HG02973 (cell line): Measurements from ENCODE around the gene DCDC2C.
"Not testable (repeated sequence)": the region's sequence is repeated elsewhere in the genome, so short reads cannot be mapped to it uniquely, and the experiment has no call there.

Experiments used
- ATAC-seq: cut with Tn5 transposase; IDR thresholded peaks from one replicate; pipeline ENCODE4 v1.9.1; 2021; ENCODE audit warnings: moderate library complexity; ENCODE audit not compliant: unreplicated experiment

Gene DCDC2C

DNA sequence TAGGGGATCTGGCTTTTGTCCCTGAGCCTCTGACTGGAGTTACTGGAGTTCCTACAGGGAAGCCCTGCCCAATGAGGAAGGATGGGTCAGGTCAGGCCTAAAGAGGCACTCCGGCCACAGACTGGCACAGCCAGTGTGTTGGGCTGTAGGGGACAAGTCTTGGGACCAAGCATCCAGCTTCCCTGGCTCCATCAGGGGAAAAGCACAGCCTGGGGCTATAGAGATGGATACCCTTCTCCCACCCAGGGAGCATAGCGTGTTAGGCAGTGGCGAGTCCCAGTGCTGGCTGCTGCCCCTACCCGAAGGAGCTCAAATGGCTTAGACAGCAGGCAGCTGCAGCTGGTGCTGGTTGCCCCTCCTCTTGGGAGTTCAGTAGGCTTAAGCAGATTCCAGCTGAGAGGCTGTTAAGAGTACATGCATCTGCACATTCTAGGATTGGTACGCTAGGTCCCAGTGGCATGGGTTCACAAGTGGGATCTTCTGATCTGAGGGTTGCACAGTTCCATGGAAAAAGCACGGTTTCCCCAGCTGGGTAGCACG is 111.4 kb downstream of the DCDC2C start:
- no peak for ATAC-seq

DNA sequence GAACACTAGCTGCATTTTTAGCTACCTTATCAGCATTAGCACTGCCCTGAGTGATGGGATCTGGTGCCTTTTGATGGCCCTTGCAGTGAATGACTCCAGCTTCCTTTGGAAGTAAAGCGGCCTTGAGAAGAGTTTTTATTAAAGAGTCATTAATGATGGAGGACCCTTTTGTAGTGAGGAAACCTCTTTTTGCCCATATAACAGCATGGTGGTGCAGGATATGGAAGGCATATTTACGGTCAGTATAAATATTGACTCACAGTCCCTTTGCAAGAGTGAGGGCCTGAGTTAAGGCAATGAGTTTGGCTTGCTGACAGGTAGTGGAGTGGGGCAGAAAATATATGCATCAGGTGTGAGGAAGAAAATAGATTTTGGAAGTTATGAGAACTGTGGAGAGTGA is 113.8 kb downstream of the DCDC2C start:
- not testable (repeated sequence) for ATAC-seq

DNA sequence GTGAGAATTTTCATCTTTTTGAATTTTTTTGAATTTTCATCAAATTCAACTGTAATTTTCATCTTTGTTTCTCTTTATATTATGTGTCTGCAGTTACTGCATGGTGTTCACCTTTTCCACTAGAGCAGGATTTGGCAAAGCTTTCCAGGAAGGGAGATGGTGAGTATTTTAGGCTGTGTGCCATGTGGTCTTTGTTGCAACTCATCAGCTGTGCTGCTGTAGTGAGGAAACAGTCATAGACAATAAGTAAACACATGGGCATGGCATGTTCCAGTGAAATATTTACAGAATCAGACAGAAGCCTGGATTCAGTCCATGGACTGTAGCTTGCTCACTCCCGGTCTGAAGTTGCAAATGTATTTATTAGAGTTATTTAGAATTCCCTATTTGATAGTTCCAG is 120.4 kb downstream of the DCDC2C start:
- no peak for ATAC-seq

DNA sequence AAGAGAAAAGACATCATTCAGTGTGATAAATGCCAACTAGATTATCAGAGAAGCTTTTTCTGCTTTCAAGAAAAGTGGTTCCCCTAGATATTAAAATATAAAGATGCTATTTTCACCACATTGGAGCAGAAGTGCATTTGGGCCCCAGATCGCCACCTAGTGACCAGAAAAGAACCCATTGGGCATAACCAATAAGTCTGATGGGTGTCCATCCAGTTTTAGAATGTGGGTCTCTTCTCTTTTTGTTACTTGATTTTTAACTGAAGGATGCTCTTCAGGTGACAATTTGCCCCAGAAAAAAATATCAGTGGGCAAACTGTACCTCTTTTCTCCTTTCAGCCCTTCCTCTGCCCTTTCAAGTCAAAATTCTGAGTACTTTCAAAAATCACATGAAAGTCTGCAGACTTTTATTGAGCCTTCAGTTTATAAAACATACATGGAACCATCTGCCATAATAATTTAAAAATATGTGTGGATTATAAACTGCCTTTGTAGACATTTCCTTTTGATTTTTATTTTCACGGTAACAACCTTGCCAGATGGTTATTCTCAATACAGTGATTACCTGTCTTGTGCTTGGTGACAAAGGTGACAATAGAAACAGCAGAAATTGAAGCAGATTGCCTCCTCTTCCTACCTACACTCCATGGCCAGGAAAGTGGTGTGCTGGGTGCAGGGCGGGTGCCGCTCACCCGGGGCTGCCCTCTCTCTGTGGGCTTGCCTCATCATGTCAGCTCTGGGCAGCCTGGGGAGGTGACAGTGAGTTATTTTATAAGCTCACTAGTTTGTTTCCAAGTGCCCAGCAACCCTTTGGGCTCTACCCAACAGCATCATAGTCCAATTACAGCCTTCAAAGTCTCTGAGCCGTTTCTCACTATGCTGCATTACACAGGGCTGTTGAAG is 124.5 kb downstream of the DCDC2C start:
- no peak for ATAC-seq

DNA sequence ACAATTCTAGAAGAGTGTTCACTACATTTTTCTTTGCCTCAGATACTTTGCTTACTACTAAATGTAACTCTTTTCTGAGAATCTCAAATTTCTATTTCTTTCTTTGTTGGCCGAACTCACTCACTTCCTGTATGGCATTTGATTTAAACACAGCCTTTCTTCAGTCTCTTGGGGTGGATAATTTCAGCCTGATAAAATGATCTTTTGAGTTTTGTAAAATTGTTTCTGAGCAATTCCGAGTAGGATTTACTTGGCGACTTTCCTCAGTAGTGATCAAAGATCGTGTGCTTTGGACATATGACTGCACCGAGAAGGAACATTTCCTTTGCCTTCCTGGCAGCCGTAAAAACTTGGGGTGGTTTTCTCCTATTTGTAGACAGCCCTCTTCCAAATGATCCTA is 127.4 kb downstream of the DCDC2C start:
- ATAC-seq = no peak

DNA sequence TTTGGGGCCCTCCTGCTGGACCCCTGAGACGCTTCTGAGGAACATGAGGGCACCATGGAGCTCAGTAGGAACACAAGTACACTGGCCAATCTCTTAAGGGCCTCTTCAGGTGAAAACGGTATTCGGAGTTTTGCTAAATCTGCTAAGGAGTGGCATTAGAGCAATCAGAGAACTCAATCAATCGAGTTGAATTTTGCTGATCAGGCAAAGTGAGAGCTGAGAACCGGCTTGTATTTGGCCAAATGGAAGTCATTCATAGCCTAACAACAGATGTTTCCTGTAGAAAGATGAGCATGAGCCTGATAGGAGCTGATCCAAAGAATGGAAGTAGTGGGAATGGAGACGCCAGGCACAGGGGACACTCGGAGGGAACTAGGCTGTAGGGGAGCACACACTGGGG is 133.7 kb downstream of the DCDC2C start:
- no peak for ATAC-seq

DNA sequence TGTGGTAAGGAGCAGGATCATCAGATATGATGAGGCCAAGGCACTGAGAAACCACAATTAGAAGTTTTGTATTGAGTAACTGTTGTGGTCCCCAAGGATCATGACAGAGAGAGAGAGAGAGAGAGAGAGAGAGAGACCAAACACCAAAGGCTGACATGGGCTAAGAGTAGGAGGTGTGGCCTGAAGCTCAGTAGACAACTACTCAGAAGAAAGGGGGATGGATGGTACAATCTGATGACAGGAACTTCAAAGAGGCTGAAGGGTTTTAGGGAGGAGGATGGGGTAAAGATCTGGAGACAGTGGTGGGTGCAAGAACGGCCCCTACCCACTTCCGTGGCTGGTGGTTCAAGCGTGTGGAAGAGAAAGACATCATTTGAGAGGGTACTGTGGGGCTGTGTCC is 135.0 kb downstream of the DCDC2C start:
- no peak for ATAC-seq

DNA sequence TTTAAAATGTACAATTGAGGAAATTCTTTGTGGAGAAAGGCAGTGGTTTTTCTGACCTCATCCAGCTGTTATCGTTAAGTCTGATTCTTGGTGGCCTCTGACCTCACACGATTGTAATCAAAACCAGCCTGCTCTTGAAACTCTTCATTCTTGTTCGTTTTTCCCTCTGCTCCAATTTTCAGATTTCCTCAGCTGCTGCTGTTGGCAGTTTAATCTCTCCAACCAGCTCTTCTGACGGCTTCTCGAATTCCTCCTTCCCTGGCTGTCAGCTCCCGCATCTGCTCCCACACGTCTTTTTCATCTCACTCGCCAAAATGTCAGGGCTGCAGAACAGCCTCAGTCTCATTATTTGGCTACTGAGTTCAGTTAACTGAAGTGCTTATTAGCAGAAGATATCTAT is 136.1 kb downstream of the DCDC2C start:
- ATAC-seq = no peak

DNA sequence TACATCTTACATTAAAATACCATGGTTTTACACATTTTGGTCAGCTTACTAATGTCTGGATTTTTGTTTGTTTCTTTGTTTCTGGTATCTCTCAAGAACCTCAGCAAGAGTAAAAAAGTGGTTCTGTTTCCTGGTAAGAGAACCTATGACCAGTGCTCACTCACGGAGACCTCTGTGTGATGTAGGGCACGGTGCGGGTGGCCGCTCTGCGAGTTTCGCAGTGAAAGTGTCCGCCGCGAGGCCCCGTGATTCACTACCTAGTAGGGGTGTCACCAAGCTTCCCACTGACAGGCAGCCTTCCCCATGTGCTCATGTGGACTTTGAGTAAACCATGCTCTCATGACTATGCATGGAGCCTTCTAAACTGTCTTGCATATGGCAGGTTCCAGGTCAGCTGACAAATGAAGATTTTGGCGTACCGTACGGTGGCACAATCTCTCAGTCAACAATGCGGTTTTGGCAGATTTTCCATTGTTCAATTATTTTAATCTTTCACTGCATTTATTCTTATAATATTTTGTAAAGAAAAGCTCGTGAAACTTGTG is 137.3 kb downstream of the DCDC2C start:
- no peak for ATAC-seq

DNA sequence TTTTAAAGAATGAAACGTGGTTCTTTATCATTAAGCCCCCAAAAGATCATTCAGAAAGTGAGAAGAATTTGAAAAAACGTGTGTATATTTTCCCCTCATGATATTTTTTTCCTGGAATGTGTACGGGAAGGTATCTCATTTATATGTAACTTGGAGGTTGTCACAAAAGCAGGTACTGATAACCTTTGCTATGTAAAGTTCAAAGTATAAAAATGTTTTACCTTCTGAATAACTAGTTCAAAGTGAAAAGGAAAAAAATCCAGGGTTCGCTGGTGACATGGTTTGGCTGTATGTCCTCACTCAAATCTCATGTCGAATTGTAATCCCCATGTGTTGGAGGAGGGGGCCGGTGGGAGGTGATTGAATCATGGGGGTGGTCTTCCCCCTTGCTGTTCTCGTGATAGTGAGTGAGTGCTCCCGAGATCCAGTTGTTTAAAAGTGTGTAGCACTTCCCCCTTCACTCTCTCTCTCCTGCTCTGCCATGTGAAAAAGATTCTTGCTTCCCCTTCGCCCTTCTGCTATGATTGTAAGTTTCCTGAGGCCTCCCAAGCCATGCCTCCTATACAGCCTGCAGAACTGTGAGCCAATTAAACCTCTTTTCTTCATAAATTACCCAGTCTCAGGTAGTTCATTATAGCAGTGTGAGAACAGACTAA is 144.2 kb downstream of the DCDC2C start:
- no peak for ATAC-seq

DNA sequence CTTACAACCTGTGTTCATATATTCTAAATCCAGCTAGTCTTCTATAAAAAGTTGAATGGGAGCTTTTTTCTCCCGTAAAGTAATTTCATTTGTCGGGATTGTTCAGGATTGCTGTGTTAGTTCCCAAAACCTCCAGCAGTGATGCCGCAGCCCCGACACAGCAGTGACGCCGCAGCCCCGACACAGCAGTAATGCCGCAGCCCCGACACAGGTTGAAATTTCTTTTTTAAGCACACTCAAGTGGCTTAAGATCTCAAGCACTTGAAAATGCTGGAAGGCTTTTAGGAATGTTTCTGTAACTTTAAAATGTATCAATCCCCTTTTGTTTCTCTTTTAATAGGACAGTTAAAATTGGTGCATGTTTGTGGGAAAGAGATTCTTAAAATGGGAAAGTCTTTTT is 145.4 kb downstream of the DCDC2C start:
- no peak for ATAC-seq

DNA sequence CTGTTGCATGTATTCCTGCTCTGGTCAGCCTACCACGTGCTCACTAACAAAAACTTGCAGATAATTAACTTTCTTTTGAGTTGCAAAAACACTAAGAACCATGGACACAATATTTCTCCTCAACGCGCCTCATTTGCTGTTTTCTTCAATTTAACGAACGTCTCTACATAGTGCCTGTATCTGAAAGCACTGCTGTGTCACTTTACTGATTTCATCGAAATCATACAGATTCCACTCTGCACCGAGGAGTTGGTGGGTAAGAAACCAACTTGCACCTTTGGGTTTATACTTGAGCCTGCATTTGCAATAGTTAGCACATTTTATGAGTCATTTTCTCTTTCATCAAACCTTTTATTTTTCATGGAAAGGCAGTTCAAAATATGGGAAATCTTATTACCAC is 145.8 kb downstream of the DCDC2C start:
- ATAC-seq = no peak

DNA sequence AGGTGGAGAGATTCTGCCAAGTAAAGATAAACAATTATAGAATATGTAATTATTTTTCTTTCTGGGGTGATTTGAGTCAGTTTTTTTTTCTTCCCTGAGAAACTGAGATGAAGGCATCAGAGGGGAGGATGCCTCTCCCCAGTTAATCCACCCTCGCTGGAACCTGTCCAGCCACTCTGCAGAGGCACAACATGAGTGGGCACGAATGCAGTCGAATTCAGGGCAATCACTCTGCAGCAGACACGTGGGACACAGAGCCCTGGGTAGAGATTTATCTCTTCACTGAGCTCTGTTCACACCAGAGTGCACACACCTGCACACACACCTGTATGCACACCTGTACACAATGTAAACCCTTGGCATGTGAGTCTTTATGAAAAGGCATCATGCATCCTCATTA is 154.2 kb downstream of the DCDC2C start:
- no peak for ATAC-seq

DNA sequence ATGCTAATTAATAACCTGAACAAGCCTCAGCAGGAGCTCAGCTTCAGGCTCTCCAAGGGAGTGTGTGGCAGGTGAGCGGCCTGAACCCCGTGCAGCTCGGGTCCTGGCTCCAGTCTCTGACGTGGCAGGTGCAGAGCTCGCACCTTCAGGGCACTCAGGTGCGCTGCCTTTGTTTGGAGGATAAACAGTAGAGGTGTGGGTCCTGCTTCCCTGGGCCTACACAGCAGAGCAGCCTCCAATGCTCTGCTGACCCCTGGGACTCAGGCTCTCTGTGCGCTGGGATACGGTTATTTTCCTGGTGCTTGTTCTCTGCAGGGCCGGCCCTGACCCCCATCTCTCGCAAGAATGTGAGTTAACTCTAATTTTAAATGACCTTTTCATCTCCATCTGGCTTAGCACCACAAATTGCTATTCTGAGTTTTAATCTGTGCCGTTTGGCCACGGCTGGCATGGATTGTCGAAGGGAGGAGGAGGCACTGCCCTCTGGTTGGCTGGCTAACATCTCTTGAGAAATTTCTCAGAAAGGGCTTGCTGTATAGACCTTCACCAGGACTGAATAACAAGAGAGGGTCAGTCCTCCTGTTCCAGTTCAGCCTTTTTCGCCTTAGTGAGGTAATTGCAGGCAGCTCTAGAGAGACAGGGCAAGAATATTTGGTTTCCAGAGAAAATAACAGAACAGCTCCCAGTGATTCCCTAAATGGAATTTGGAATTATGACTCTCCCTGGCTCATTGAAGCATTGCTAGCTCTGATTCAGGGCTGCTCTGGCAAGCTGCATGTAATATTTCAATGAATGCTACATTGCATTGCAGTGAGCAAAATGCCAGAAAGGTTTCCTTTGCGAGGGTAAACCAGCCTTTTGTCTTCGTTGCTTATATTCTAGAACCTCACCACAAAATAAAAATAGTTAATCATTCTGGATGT is 161.8 kb downstream of the DCDC2C start:
- ATAC-seq = no peak

DNA sequence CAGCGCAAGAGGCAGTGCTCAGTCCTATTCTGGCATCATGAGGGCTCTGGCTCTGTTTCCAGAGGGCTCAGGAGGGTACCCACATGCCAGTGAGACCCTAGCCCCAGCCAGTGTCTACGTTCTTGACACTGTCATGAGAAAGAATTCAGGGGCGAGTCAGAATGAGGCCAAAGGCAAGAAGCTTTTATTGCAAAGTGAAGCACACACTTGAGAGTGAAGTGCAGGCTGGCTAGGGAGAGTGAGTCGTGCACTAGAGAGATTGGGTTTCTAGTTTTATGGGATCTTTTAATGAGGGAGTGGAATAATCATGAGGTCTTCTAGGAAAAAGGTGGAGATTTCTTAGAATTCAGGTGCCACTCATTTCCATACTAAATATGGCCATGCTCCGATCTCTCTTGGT is 164.1 kb downstream of the DCDC2C start:
- no peak for ATAC-seq

DNA sequence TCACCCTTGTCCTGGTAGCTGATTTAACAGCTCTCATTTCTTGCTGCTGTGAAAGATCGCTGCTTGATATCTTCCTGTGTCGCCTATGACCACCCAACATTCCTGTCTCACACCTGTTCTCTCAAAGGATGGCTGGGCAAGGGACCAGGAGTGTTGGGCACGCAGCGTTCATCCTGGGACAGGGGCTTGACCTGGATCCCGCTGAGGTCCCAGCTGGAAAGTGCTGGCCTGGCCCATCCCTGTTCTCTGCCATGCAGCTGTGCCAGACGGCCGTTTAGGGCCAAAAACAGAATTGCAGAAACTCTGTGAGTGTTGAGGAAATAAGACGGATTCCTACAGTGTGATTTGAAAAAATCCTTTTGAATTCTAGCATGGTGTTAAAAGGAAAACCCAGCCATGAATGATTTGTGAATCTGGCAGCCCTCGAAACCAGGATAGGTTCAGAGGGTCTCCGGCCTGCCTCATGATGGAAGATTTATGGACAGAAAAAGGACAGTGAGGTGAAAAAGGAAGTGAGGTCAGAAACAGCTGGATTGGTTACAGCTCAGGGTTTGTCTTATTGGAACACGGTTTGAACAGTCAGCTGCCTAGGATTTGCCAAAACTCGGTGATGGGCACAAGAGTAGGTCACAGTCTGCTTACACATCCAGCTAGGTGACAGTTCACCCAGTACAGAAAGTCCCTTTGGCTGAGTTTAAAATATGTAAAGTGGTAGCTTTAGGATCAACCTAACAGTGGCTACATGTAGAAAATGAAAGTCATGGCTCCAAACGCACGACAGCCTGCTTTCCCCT is 164.8 kb downstream of the DCDC2C start:
- no peak for ATAC-seq

DNA sequence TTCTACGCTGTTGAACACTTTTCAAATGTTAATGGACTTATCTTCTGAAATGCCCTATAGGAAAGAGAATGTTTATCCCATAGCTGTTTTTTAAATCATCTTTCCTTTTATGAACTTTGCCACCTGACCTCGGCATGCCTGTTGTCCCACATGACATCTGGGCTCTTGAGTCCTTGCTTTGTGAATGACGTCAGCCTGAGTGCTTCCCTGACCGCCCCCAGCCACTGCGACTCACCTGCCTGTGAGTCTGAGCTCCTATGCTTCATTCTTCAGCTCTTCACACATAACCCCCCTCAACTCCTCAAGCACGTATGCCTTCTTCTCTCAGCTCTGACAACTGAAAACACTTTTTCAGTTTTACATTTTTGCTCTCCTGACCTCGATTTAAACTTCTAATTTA is 166.8 kb downstream of the DCDC2C start:
- no peak for ATAC-seq

DNA sequence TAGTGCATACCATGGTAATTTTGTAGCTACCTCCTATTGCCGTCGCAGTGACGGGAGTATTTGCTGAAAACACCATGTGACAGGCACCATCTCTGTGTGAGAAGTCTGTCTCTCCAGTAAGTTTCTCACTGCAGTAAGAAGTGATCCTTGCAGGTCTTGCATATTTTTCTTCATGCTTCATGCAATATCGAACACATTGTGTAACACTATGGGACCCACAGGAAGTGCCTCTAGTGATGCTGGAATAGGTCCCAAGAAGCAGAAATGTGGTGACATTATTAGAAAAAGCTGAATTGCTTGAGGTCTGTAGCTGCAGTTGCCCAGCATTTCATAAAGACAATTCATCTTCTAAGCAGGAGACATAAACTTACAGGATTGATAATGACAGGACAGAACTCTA is 167.6 kb downstream of the DCDC2C start:
- no peak for ATAC-seq

DNA sequence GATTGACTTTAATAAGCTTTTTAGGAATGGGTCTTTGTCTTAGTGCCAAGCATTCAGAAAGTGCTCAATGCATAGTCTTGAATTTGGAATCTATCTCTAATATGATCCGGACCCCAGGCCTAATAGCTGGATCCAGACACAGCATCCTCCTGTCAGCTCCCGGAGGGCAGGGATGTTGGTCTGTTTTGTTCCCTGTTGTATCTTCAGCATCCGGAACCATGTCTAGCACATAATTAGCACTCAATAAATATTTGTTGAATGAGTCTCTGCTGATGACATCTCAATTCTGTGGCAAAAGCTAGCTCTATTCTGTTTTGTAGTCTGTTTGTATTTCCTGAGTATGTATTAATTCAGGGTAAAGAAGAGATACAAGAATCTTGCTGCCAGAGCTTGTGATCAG is 169.1 kb downstream of the DCDC2C start:
- no peak for ATAC-seq

DNA sequence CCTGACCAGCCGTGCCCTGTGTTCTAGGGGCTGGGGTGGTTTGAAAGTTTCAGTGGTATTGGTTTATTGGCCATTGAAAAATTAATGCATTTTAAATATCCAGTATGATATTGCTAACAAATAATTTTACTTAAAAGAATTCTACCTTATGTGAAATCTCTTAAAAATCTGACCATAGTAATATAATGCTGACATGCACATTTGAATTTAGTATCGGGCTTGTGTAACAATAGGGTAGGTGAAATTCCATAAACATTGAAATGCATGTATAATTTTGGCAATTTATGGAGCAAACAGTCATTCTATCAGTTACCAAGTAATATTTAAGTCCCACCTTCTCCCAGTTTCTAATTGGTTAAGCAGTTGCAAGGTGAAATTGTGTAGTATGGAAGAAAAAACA is 170.5 kb downstream of the DCDC2C start:
- ATAC-seq = no peak
